ENCODE results near the gene NRBP1. TPM values are rescaled to one million over a fixed set of nuclear protein-coding genes. Genes with fewer than 3 reads are reported as not detected.
A peak's percentile ranks its signal among the peaks of the same experiment; 100 is the strongest.

NRBP1 gene
- total and polyA plus RNA-seq, 9 of the 15 experiments (the other 6 are each of a cell fraction or from before 2014, with no cell fraction given), result 2.9 to 84.5 (median 36.9) TPM

DNA sequence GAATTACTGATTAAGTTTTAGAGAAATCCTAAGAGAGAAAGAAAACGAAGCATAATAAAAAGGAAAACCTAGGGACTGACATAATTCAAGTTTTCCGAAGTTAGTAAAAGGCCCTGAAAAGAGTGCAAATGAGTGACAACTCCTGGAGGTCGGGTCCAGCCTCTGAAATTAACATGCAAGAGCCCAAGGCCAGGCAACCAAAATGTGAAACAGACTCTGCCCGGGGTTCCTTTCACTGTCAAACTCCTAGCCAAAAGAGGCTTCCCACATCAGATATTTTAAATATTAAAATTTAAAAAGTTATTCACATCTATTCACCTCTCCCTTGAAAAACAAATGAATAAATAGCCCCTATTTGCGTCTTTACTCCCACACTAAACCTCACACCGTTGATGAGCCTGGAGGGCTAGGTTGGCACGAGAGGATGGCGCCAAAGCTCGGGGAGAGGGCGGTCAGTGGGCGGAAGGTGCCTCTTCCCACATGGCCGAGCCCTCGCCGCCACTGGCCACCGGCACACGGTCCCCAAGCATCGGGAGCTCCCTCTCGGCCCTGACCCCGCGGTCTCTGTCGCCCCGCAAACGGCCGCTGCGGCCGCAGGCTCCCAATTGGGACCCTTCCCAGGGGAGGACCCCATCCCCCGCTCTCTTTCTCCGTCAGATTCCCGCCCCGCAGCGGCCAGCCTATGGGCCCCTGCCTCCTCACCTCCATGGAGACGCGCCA is 19.7 kb upstream of the NRBP1 start:
- Histone ChIP-seq H3K27me3 (ENCODE audit: control insufficient read depth in 2 of 2, insufficient read depth in 2 of 2, low read length in 2 of 2) (no peaks in the 10 kb centered on the region), H3K36me3 (ENCODE audit: control insufficient read depth, insufficient read depth, low read length) (peaks cover 32% of the 10 kb centered on the region; the same call in 2 of the 3 replicates), H3K4me1 (replicated peaks in 1 of 2; ENCODE audit: control insufficient read depth in 2 of 2, insufficient read depth in 2 of 2, low read length in 2 of 2) (peaks cover 6 to 23% of the 10 kb centered on the region in 2 experiments; a peak in 4 of 5 replicates), H3K9me3 (replicated peaks; ENCODE audit: control insufficient read depth, insufficient read depth, low read depth, low read length) (no peaks in the 10 kb centered on the region), H4K20me1 (replicated peaks; ENCODE audit: control insufficient read depth, insufficient read depth, low read length) (no peaks in the 10 kb centered on the region), H2AFZ (ENCODE audit: low read depth, low read length) (peak overlapping the region; percentile 76), H3K79me2 (ENCODE audit: control insufficient read depth, insufficient read depth, low read length) (peaks cover 56% of the 10 kb centered on the region), H3K9me1 (ENCODE audit: control insufficient read depth, insufficient read depth, low read length) (no peaks in the 10 kb centered on the region), H3K4me3 (peak overlapping the region; percentile 99), H3K4me2 (ENCODE audit: insufficient read depth, low read length) (peak overlapping the region; percentile 88), H3K27ac (ENCODE audit: extremely low read depth, low read depth, low read length) (peak overlapping the region; percentile 93), H3K9ac (ENCODE audit: insufficient read depth in 1 of 2, low read depth in 2 of 2, low read length in 2 of 2) (peak overlapping the region; percentile 90 to 100)
- in situ Hi-C loops (cut with MboI), result no loop called here
- intact Hi-C loops (cut with micrococcal nuclease), result loop anchor here (1.0 to 5.0 kb wide), 4 partner anchors 21 to 275 kb away; partner anchors contain the start of gene ZNF512
- ChIA-PET CTCF (ENCODE audit: low intra/inter-chr PET ratio) (interaction anchor here (0.8 to 3.0 kb wide), 5 partner anchors 19 to 275 kb away, joined by 3 to 35 read pairs (median 4); partner anchors contain the start of genes IFT172 and NRBP1), POLR2A (interaction anchor here (0.6 to 5.0 kb wide), 17 partner anchors 11 to 380 kb away, joined by 3 to 46 read pairs (median 3); partner anchors contain the start of genes NRBP1, SLC4A1AP, SUPT7L and ZNF513)
- DNase-seq (ENCODE audit: extremely low read depth in 1 of 4, low spot score in 3 of 4), result peak in 2 of 4 experiments; percentile 33 to 40
- no peak for FAIRE-seq
- BruUV-seq (replicated peaks), result no TSS peak
- 0% methylated on average over 28 of the region's 33 CpGs for WGBS (ENCODE audit: insufficient coverage, low coverage, missing lambda C conversion rate)
- peak; percentile 58 for ATAC-seq
- 0 out of 2 replicates have a peak, but pooled peaks have one; percentile 34 for TF ChIP-seq ZBTB1 (CRISPR knock-in tag; IDR thresholded peaks at IDR 0.05; ENCODE audit: borderline replicate concordance, low read depth)
- TF ChIP-seq, protein P1, sequence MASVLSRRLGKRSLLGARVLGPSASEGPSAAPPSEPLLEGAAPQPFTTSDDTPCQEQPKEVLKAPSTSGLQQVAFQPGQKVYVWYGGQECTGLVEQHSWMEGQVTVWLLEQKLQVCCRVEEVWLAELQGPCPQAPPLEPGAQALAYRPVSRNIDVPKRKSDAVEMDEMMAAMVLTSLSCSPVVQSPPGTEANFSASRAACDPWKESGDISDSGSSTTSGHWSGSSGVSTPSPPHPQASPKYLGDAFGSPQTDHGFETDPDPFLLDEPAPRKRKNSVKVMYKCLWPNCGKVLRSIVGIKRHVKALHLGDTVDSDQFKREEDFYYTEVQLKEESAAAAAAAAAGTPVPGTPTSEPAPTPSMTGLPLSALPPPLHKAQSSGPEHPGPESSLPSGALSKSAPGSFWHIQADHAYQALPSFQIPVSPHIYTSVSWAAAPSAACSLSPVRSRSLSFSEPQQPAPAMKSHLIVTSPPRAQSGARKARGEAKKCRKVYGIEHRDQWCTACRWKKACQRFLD (CRISPR knock-in tag; IDR thresholded peaks at IDR 0.05), result no peak
- TF ChIP-seq NEUROD1 (IDR thresholded peaks at IDR 0.05; ENCODE audit: borderline replicate concordance, low read depth, low read length, partially characterized antibody), result no peak
- TF ChIP-seq HDAC1 (IDR thresholded peaks at IDR 0.05), result peak in 1 of 2 experiments; percentile 64; a peak in 2 of 4 replicates
- TF ChIP-seq EGR1 (conservative IDR thresholded peaks at IDR 0.05), result peak; percentile 49
- TF ChIP-seq IFI16 (CRISPR knock-in tag; IDR thresholded peaks at IDR 0.05), result no peak
- peak; percentile 64; the same call in 1 of the 2 replicates for TF ChIP-seq IRF2 (CRISPR knock-in tag; IDR thresholded peaks at IDR 0.05)
- TF ChIP-seq SIN3A (IDR thresholded peaks at IDR 0.05; ENCODE audit: borderline replicate concordance in 2 of 2, control insufficient read depth in 1 of 2, low read depth in 2 of 2, low read length in 2 of 2), result peak in 1 of 2 experiments; percentile 79; a peak in 1 of 4 replicates
- TF ChIP-seq SRSF3 (IDR thresholded peaks at IDR 0.05; ENCODE audit: insufficient read depth, low read length), result 0 out of 2 replicates have a peak, but pooled peaks have one; percentile 42
- no peak for TF ChIP-seq XRCC3 (IDR thresholded peaks at IDR 0.05)
- 0 out of 2 replicates have a peak, but pooled peaks have one; percentile 14 for TF ChIP-seq NR3C1 (CRISPR knock-in tag; IDR thresholded peaks at IDR 0.05)
- no peak for TF ChIP-seq MYC (IDR thresholded peaks at IDR 0.05; ENCODE audit: low read depth, low read length)
- TF ChIP-seq MYC (CRISPR knock-in tag; IDR thresholded peaks at IDR 0.05; ENCODE audit: borderline replicate concordance, low read depth), result peak; percentile 85; the same call in 1 of the 2 replicates
- 0 out of 2 replicates have a peak, but pooled peaks have one; percentile 15 for TF ChIP-seq TAF7 (tag; IDR thresholded peaks at IDR 0.05)
- TF ChIP-seq, protein P2, sequence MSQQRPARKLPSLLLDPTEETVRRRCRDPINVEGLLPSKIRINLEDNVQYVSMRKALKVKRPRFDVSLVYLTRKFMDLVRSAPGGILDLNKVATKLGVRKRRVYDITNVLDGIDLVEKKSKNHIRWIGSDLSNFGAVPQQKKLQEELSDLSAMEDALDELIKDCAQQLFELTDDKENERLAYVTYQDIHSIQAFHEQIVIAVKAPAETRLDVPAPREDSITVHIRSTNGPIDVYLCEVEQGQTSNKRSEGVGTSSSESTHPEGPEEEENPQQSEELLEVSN (IDR thresholded peaks at IDR 0.05; ENCODE audit: borderline replicate concordance in 1 of 2, extremely low read depth in 1 of 2, insufficient read depth in 1 of 2, insufficient read length in 1 of 2, low read depth in 1 of 2, low read length in 1 of 2, poor library complexity in 1 of 2, severe bottlenecking in 1 of 2), result peak in 1 of 2 experiments; percentile 44
- TF ChIP-seq ZBTB7A (IDR thresholded peaks at IDR 0.05; ENCODE audit: borderline replicate concordance, control insufficient read depth, low read depth, low read length), result peak; percentile 75
- TF ChIP-seq, protein P3, sequence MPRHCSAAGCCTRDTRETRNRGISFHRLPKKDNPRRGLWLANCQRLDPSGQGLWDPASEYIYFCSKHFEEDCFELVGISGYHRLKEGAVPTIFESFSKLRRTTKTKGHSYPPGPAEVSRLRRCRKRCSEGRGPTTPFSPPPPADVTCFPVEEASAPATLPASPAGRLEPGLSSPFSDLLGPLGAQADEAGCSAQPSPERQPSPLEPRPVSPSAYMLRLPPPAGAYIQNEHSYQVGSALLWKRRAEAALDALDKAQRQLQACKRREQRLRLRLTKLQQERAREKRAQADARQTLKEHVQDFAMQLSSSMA (CRISPR knock-in tag; IDR thresholded peaks at IDR 0.05), result peak; percentile 75; the same call in 1 of the 2 replicates

All from K562 (cell line).